Effector memory CD8-positive, alpha-beta T cell (primary cell): ENCODE measurements around the gene CLOCK.
A peak's percentile ranks its signal among the peaks of the same experiment; 100 is the strongest.
"Not testable (repeated sequence)": the region's sequence is repeated elsewhere in the genome, so short reads cannot be mapped to it uniquely, and the experiment has no call there.

Source experiments
- ATAC-seq: fragments of 150-1000 bp; cut with Tn5 transposase; replicated peaks from 2 replicates; pipeline ENCODE4 v1.10.0; 2021; ENCODE audit warnings: mild to moderate bottlenecking, moderate library complexity
- DNase-seq, 3 experiments: peaks; one replicate each; pipeline ENCODE4 v3.0.0; 2021
- H3K27ac Mint-ChIP-seq, 2 donors: one replicate each; pipeline ENCODE4 v1.8.0; 2022; ENCODE audit warnings: mild to moderate bottlenecking in 2 of 2, mixed read lengths in 2 of 2, moderate library complexity in 2 of 2
- H3K27me3 Mint-ChIP-seq, 2 donors: one replicate each; pipeline ENCODE4 v1.8.0; 2022; ENCODE audit warnings: mixed read lengths in 2 of 2
- H3K36me3 Mint-ChIP-seq: one replicate; pipeline ENCODE4 v1.8.0; 2022; ENCODE audit warnings: mild to moderate bottlenecking, moderate library complexity, mixed read lengths; ENCODE audit not compliant: insufficient read depth
- H3K4me1 Mint-ChIP-seq, 2 donors: one replicate each; pipeline ENCODE4 v1.8.0; 2022; ENCODE audit warnings: low read depth in 2 of 2, mixed read lengths in 2 of 2
- H3K4me3 Mint-ChIP-seq, 2 donors: one replicate each; pipeline ENCODE4 v1.8.0; 2022; ENCODE audit warnings: mild to moderate bottlenecking in 2 of 2, mixed read lengths in 2 of 2, moderate library complexity in 2 of 2
- H3K9me3 Mint-ChIP-seq, 2 donors: one replicate each; pipeline ENCODE4 v1.8.0; 2022; ENCODE audit warnings: mixed read lengths in 2 of 2
- total RNA-seq, 9 experiments: gene quantifications; one replicate each; lab custom pipeline; 2026; lab: John Stamatoyannopoulos, UW

CLOCK gene
- 18.8 to 60.7 (median 40.5) reads per million in 9 experiments for total RNA-seq

DNA sequence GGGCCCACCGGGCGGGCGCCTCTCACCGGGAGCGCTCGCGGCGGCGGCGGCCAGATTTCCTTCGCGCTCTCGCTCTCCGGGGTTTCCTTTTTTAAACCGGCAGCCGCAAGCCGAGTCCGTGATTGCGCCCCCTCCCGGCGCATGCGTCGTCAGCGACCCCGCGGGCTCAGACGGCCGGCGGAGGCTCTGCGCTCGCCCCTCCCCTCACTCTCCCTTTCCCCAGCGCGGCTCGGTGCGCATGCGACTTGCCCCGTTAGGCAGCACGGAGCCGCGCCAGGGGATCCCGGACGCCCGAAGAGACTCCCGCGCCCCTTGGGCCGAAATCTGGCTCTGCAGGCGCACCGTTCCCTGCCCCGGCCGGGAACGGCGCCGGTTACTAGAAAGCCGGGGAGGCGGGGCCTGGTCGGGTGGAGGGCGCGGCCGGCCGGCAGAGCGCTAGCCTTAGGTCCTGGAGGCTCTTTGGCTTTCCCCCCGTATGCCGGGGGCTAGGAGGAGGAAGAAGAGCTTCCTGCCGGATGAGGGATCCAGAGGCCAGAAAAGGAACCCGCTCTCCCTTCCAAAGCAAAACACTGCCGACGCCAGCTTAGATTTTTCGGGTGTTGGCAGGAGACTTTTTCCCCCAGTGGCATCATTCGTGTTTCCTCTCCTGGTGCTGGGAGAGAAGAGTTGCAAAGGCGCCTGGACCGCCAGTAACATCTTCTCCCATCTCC is at the start of gene CLOCK:
Gene CLOCK, minus strand, starts transcription at position 154 of the 710 bp plus-strand sequence. CDS start 64,124 bp downstream, outside the sequence.
- DNase-seq, result peak; percentile 77 to 83 (median 82)
- Mint-ChIP-seq H3K27ac (peak within 1 kb of the TSS; percentile 90 to 92), H3K36me3 (peaks cover 7% of the 10 kb centered on the region), H3K27me3 (no peaks in the 10 kb centered on the region), H3K9me3 (no peaks in the 10 kb centered on the region), H3K4me3 (peak within 1 kb of the TSS; percentile 90 to 93), H3K4me1 (peaks cover 27% of the 10 kb centered on the region in 2 donors)
- peak; percentile 63 for ATAC-seq

DNA sequence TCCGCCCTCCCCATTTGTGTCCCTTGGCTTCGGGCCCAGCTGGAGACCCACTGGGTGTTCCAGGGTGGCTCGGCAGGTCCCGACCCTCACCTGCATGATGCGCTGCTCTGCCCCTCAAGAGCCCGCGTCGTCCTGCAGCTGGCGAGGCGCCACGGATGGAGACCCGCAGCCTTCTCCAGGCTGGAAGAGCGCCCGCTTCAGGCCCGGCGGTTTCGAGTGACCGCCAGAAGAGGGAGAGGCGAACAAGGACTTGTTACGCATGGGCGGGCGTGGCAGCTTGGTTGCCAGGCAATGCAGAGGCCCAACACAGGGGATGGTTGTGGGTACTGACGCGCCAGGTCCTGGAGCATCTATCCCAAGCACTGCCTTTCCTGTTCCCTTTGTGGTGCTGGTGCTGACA is 45.3 kb upstream of the CLOCK start, which contains the start of gene PDCL2:
Gene PDCL2, minus strand, starts transcription at position 232 of the 400 bp plus-strand sequence. Its CDS starts 136 bp downstream, at position 96.
- Mint-ChIP-seq H3K9me3 (peaks cover 2 to 8% of the 10 kb centered on the region in 2 donors), H3K27ac (no peak within 1 kb of the TSS), H3K27me3 (peaks cover 10 to 16% of the 10 kb centered on the region in 2 donors), H3K36me3 (no peaks in the 10 kb centered on the region), H3K4me1 (no peaks in the 10 kb centered on the region), H3K4me3 (no peak within 1 kb of the TSS)
- ATAC-seq (no peak), DNase-seq (no peak)

DNA sequence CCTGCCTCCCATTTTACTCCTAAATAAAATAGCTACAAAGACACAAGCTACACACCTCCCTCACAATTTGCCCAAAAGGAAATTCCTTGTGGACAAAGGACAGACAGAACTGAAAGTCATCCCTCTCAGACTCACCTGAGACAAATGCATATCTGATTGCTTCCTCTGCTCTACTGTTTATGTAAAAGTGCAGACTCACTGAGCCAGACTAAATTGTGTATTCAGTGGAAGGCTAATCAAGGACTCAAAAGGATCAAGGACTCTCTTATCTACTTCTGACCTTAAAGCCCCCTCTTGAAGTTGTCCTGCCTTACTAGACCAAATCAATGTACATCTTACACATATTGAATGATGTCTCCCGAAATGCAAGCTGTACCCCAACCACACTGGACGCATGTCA is 41.5 kb upstream of the CLOCK start:
- peaks cover 2 to 15% of the 10 kb centered on the region in 2 donors for H3K9me3 Mint-ChIP-seq
- no peak overlapping the region for H3K4me3 Mint-ChIP-seq
- H3K4me1 Mint-ChIP-seq, result no peaks in the 10 kb centered on the region
- no peak overlapping the region for H3K27ac Mint-ChIP-seq
- DNase-seq, result no peak
- no peaks in the 10 kb centered on the region for H3K36me3 Mint-ChIP-seq
- no peak for ATAC-seq
- peaks cover 15 to 22% of the 10 kb centered on the region in 2 donors for H3K27me3 Mint-ChIP-seq

- DNase-seq, H3K27me3 Mint-ChIP-seq, H3K4me1 Mint-ChIP-seq, H3K9me3 Mint-ChIP-seq, H3K36me3 Mint-ChIP-seq, ATAC-seq, H3K4me3 Mint-ChIP-seq, H3K27ac Mint-ChIP-seq: not testable (repeated sequence)
These were observed 36.1 kb upstream of the CLOCK start for GRCh38 chr4:55582773-55583172.

GRCh38 chr4:55578341-55579010 is 31.8 kb upstream of the CLOCK start:
- Mint-ChIP-seq H3K9me3 (peaks cover 4% of the 10 kb centered on the region in 2 donors), H3K4me1 (no peaks in the 10 kb centered on the region), H3K27ac (no peak overlapping the region), H3K27me3 (peaks cover 3 to 6% of the 10 kb centered on the region in 2 donors), H3K36me3 (no peaks in the 10 kb centered on the region), H3K4me3 (no peak overlapping the region)
- no peak for DNase-seq
- no peak for ATAC-seq

- DNase-seq (no peak), ATAC-seq (no peak)
- H3K4me3 Mint-ChIP-seq, result no peak overlapping the region
- peaks cover 0 to 6% of the 10 kb centered on the region in 2 donors for H3K27me3 Mint-ChIP-seq
- no peaks in the 10 kb centered on the region for H3K36me3 Mint-ChIP-seq
- no peaks in the 10 kb centered on the region for H3K4me1 Mint-ChIP-seq
- peaks cover 0 to 4% of the 10 kb centered on the region in 2 donors for H3K9me3 Mint-ChIP-seq
- H3K27ac Mint-ChIP-seq, result no peak overlapping the region
These were observed 28.8 kb upstream of the CLOCK start for GRCh38 chr4:55575513-55575912.

DNA sequence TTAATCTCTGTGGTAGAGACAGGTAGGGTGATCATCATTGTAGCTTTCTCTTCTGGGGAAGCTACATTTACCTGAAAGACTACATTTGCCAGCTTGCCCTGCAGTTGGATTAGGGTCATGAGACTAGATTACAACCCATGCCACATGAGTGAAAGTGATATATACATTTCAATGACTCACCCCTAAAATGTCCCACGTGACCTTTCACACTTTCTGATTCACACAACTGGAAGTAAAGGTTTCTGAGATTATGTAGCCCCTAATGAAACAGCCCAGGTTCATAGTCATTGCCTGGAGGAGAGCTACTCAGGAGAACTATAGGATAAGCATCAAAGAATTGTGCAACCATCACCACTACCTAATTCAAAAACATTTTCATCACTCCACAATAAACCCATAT is 27.5 kb upstream of the CLOCK start:
- DNase-seq, result no peak
- Mint-ChIP-seq H3K9me3 (peaks cover 0 to 4% of the 10 kb centered on the region in 2 donors), H3K4me1 (no peaks in the 10 kb centered on the region), H3K36me3 (no peaks in the 10 kb centered on the region), H3K27me3 (peaks cover 0 to 6% of the 10 kb centered on the region in 2 donors), H3K4me3 (no peak overlapping the region), H3K27ac (no peak overlapping the region)
- ATAC-seq, result no peak

- no peaks in the 10 kb centered on the region for H3K36me3 Mint-ChIP-seq
- peaks cover 0 to 4% of the 10 kb centered on the region in 2 donors for H3K9me3 Mint-ChIP-seq
- ATAC-seq, result no peak
- DNase-seq, result no peak
- H3K27me3 Mint-ChIP-seq, result peaks cover 0 to 6% of the 10 kb centered on the region in 2 donors
- no peaks in the 10 kb centered on the region for H3K4me1 Mint-ChIP-seq
- no peak overlapping the region for H3K4me3 Mint-ChIP-seq
- no peak overlapping the region for H3K27ac Mint-ChIP-seq
These were observed 25.1 kb upstream of the CLOCK start for GRCh38 chr4:55571806-55572205.

GRCh38 chr4:55568905-55569504 is 22.3 kb upstream of the CLOCK start:
- H3K4me3 Mint-ChIP-seq, result no peak overlapping the region
- DNase-seq, result no peak
- no peaks in the 10 kb centered on the region for H3K4me1 Mint-ChIP-seq
- H3K27me3 Mint-ChIP-seq, result no peaks in the 10 kb centered on the region
- H3K9me3 Mint-ChIP-seq, result no peaks in the 10 kb centered on the region
- no peaks in the 10 kb centered on the region for H3K36me3 Mint-ChIP-seq
- no peak overlapping the region for H3K27ac Mint-ChIP-seq
- no peak for ATAC-seq

- Mint-ChIP-seq H3K36me3 (no peaks in the 10 kb centered on the region), H3K27ac (no peak overlapping the region), H3K27me3 (peaks cover 23 to 24% of the 10 kb centered on the region in 2 donors), H3K9me3 (no peaks in the 10 kb centered on the region), H3K4me1 (peaks cover 0 to 3% of the 10 kb centered on the region in 2 donors), H3K4me3 (no peak overlapping the region)
- ATAC-seq (peak; percentile 35), DNase-seq (no peak)
These were observed 15.2 kb upstream of the CLOCK start for GRCh38 chr4:55561889-55562288.

GRCh38 chr4:55560096-55560495 is 13.4 kb upstream of the CLOCK start:
- no peaks in the 10 kb centered on the region for H3K36me3 Mint-ChIP-seq
- no peak overlapping the region for H3K27ac Mint-ChIP-seq
- no peaks in the 10 kb centered on the region for H3K9me3 Mint-ChIP-seq
- DNase-seq (no peak), ATAC-seq (no peak)
- peaks cover 23 to 28% of the 10 kb centered on the region in 2 donors for H3K27me3 Mint-ChIP-seq
- peaks cover 0 to 3% of the 10 kb centered on the region in 2 donors for H3K4me1 Mint-ChIP-seq
- H3K4me3 Mint-ChIP-seq, result no peak overlapping the region

GRCh38 chr4:55554453-55555030 is 7.8 kb upstream of the CLOCK start:
- peaks cover 0 to 5% of the 10 kb centered on the region in 2 donors for H3K4me1 Mint-ChIP-seq
- ATAC-seq, result peak; percentile 50
- DNase-seq, result peak in 1 of 3 experiments; percentile 5
- no peaks in the 10 kb centered on the region for H3K36me3 Mint-ChIP-seq
- no peak overlapping the region for H3K27ac Mint-ChIP-seq
- H3K4me3 Mint-ChIP-seq, result no peak overlapping the region
- H3K27me3 Mint-ChIP-seq, result peaks cover 23 to 26% of the 10 kb centered on the region in 2 donors
- no peaks in the 10 kb centered on the region for H3K9me3 Mint-ChIP-seq
